Measurements from ENCODE around the gene MYO15B.

The MYO15B gene

DNA sequence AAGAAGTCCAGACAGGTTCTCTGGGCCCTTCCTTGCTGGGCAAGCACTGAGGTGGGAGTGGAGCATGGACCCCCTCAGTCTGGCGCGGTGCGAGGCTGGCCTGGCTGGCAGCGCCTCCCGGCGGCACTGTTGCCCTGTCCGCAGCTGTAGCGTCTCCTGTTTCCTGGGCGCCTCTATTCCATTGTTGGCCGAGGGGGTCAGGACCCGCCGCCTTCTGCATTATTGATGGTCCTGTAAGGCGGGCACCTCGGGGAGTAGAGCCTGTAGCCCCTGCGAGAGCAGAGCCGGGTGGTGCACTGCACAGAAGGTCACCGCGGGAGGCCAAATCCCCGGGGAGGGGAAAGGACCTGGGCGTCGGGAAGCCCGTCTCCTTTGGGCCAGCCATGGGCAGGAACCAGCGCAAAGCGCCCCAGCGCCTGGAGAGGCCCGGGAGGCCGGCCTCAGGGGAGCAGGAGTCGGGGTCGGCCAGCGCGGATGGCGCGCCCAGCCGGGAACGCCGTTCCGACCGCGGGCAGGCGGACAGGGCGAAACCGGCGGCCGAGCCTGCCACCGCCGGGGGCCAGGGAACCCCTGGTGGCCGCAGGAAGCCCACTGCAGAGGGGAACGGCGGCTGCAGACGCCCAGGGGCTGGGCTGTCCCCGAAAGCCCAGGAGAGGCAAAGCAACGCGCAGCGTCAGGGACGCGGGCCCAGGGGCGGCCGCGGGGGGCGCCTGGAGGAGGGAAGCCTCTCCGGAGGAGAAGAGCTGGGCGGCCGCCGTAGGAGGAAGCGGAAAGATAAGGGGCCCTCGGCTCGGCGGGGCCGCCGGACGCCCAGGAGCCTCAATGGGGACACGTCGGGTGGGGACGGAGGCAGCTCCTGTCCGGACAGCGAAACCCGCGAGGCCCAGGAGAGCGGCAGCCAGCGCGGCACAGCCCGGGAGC is at the start of gene MYO15B:
Gene MYO15B, plus strand, starts transcription at position 126 of the 921 bp plus-strand sequence. Its CDS starts 258 bp downstream, at position 384.
- peak; percentile 86 for DNase-seq

- DNase-seq, result no peak
Measured at GRCh38 chr17:75539967-75540729, 47.5 kb upstream of the MYO15B start.

GRCh38 chr17:75540923-75541503 is 46.6 kb upstream of the MYO15B start:
- DNase-seq, result no peak

GRCh38 chr17:75542229-75542628 is 45.4 kb upstream of the MYO15B start:
- no peak for DNase-seq

- no peak for DNase-seq
Measured at GRCh38 chr17:75542728-75543336, 44.8 kb upstream of the MYO15B start.

- no peak for DNase-seq
Measured at GRCh38 chr17:75544250-75544649, 43.4 kb upstream of the MYO15B start.

- DNase-seq, result no peak
Measured at GRCh38 chr17:75546181-75546580, 41.4 kb upstream of the MYO15B start.

GRCh38 chr17:75547091-75547490 is 40.5 kb upstream of the MYO15B start:
- DNase-seq, result no peak

DNA sequence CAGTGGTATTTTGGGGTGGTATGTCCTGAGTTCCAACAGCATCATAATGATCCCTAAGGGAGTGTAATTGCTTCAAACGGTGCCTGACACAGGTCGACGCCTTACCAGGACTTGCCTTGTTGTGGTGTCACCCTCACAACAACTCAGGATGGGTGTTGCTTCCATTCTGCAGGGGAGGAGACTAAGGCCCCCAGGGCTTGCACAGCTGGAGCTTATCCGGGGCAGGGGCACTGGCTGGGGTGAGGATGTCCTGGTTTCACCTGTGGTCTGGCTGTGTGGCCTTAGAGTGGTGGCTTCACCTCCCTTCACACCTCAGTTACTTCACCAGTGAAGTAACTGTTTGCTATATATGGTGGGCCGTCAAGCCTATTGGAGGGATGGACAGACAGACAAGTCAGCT is 38.8 kb upstream of the MYO15B start:
- DNase-seq, result no peak

- DNase-seq, result peak; percentile 38
Measured at GRCh38 chr17:75549246-75550138, 38.1 kb upstream of the MYO15B start.

DNA sequence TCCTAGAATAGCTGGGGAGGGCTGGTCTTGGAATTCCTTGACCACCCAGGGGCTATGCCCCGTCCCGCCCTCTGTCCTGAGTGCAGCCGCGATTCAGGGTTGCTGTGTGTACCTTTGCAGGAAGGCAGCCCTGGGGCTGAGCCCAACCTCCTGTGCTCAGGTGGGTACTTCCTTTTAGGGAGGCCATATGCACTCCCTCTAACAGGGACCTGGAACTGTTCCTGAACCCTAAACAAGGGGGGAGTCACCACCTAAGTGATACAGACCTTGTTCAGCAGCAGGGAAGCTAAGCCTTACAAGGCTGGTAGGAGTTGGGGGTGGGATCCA is 37.5 kb upstream of the MYO15B start:
- DNase-seq, result no peak

DNA sequence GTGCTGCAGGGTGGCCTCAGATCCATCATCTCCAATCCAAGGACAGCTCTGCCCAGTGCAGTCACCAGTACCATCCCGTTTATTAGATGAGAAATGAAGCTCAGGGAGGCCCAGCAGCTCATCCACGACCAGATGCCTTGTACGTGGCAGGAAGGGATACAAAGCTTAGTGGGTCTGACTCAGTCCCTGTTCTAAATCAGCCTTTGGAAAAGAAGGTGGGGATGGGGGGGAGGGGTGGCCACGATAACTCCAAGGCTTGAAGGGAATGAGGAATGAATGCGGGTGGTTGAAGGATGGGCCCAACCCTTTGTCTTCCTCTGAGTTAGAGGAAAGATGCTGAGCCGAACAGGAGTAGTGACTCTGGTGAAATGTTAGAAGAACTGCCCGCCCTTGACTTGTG is 36.3 kb upstream of the MYO15B start:
- no peak for DNase-seq

DNA sequence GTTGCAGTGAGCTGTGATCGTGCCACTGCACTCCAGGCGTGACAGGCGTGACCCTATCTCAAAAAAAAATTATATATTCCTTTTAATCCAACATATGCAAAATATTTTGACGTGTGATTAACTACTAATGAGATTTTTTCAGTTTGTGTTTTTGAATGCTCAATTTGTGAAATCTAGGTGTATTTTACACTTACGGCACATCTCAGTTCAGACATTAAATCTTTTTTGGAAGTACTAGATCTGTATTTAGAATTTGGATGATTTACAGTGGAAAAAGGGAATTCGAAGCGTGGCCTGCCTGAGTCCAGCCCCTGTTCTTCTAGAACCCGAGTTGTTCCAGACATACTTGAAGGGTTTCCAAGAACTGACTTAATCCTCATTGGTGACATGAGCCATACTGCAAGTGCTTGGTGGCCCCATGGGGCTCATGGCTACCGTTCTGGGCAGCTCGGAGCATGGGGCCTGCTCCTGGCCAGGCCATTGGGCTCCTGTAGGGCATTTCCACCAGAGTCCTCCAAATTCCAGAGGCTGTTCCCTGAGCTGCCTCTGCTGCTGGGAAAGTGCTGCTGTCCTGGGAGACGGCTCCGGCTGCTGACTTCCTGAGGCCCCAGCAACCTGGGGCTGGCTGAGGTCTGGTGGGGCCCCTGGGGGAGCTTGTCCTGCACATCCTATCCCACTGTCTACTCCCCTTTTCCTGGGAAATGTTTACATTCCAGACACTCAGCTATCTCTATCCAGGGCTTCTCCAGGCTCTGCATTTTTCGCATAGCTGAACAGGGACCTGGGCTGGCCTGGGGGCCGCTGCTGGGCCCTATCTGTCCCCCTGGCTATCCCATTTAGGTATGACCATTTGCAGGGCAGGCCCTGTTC is 34.9 kb upstream of the MYO15B start:
- no peak for DNase-seq

DNA sequence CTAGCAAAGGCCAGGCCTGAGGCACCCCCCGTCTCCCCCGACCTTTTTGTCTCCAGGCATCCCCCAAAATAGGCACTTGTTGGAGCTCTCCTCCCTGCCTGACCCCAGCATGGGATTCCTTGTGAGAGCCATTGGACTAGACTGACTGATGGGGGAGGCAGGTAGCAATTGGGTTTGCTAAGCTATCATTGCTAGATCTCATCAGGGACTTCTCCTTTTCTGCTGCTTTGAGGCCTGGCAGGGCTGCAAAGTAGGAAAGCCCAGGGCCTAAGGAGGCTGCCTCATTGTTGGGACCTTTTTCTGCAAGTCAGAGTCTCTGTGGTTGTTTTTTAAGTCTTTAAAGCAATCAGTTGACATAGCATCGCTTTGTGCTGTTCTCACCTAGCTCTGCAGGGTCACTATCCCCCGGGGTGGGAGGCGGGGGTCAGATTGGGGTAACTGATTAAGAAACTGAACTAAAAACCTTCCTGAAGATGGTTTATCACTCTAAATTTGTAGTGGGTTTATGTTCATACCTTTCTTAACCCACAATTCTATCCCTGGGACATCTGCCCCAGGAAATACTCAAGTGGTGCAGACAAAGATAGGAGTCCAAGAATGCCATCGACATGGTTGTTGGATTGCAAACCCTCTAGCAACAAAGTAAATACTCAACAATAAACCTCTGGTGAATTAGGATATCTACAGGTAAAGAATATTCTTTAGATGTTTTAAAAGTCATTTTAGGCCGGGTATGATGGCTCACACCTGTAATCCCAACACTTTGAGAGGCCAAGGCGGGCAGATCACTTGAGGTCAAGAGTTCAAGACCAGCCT is 34.1 kb upstream of the MYO15B start:
- peak; percentile 61 for DNase-seq

- no peak for DNase-seq
Measured at GRCh38 chr17:75555679-75556153, 31.9 kb upstream of the MYO15B start.

DNA sequence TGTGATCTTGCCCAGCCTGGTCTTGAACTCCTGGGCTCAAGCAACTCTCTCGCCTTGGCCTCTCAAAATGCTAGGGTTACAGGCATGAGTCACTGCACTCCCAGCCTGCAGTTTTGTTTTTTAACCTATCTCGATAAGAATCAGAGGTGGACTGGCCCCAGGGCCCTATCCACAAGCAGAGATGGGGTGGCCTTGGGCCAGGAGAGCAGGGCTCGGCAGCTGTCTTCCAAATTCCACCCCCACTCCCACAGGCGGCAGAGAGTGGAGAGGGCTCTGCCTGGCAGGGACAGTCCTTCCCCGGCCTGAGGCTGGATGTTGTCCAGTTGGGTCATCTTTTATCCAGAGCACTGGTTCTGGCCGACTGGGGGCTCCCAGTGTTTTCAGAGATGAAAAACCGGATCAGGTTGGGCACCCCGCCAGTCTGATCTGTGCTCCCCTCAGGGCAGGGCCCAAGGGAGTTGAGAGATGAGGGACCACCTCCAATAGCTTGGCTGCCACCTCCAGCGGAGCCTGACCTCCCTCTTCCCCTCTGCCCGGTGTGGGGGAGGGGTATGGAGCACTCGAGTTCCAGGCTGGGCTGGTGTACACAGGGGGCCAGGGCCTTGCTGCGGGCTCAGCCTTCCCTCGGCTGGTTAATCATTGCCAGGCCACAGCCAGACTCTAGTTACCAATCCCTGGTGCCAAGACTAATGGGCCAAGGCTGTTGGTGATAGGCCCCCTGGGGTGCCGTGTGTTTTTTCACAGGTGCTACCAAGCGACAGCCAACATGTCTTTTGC is 30.3 kb upstream of the MYO15B start:
- DNase-seq, result no peak

DNA sequence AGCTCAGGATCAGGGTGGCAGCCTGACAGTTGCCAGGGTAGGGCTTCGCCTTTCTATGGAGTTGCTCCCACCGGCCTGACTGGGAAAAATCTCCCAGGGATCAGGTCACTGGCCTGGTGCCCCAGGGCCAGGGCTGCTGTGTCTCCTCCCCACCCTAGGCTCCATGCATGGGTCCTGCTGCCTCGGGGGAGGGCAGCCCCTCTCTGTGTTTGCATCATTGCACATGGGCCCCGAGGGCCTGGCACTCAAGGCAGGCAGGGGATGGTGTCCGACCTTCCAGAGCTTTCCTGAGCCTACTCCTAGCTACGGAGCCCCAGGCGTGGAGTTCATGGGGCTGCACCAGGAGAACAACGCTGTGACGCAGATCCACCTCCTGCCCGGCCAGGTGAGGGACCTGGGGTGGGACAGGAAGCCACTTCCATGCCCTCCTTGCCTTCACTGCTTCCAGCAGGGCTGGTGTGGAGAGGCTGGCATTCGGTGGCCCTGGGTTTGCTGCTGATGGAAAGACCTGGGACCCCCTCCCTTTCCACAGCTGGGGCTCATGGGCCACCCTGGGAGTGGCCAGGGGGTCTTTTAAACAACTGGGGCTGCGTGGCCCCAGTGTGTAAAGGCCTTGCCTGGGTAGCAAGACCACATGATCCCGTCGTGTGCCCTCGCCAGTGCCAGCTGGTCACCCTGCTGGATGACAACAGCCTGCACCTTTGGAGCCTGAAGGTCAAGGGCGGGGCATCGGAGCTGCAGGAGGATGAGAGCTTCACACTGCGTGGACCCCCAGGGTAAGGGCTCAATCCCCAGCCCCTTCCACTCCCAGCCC is 29.5 kb upstream of the MYO15B start:
- no peak for DNase-seq
